ENCODE measurements around the gene CDH13.

CDH13 gene

DNA sequence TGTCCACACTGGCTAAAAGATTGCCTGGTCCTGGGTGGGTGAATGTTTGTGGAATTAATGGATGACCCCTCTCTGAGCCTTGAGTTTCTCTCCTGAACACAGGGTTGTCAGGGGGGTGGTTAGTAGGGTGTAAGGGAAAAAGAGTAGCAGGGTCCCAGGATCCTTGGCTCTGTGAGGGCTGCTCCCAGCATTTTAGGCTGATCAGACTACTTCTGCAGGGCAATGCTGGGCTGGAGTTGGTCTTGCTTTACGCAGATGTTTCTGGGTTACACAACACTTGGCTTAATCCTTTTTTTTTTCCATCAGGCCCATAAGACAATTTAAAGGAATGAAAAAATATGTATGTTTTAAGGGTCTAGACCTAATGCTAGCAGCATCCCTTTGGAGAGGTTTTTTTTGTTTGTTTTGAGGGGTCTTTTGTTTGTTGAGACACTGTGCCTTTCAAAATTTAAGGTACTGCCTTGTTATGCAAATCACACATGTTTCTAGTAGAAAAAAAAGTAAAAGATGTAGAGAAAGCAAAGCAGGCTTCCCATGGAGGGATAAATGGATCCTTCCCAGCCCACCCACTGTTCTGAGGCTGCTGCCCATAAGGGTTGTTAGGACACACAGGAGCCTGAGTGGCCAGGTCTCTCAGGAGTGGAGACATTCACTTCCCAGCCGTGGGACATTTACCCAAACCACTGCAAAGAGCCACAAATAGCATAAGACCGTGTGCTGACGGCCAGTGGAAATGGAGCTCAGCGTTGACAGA is 955.4 kb downstream of the CDH13 start:
- H3K4me3 ChIP-seq (ENCODE audit: low read length): no peak overlapping the region
- no peak for DNase-seq (ENCODE audit: low read depth)
- TF ChIP-seq CTCF (conservative IDR thresholded peaks at IDR 0.05; ENCODE audit: low read length): no peak

GRCh38 chr16:83586036-83586435 is 959.3 kb downstream of the CDH13 start:
- DNase-seq (ENCODE audit: low read depth): no peak
- no peak overlapping the region for H3K4me3 ChIP-seq (ENCODE audit: low read length)
- no peak for TF ChIP-seq CTCF (conservative IDR thresholded peaks at IDR 0.05; ENCODE audit: low read length)

GRCh38 chr16:83586461-83587200 is 959.9 kb downstream of the CDH13 start:
- no peak for DNase-seq (ENCODE audit: low read depth)
- no peak for TF ChIP-seq CTCF (conservative IDR thresholded peaks at IDR 0.05; ENCODE audit: low read length)
- H3K4me3 ChIP-seq (ENCODE audit: low read length): no peak overlapping the region

- TF ChIP-seq CTCF (conservative IDR thresholded peaks at IDR 0.05; ENCODE audit: low read length): no peak
- no peak for DNase-seq (ENCODE audit: low read depth)
Observed at GRCh38 chr16:83587201-83587600, 960.4 kb downstream of the CDH13 start.

DNA sequence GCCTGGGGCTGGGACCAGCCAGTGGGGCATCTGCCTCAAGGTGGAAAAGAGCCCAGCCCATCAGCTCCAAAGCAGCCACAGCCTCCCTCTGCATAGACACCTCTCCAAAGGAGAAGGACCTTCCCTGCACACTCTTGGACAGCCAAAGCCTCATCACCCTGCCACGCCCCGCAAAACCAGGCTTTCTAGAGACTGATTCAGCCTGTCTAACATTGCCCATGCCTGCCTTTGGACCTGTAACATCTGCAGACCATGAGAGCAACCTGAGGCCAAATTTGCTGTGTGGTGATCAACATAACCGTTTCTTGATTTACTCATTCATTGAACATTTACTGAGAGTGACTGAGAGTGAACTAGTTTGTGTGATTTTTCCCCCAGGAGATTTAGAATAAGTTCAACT is 961.3 kb downstream of the CDH13 start:
- H3K4me3 ChIP-seq (ENCODE audit: low read length): no peak overlapping the region
- TF ChIP-seq CTCF (conservative IDR thresholded peaks at IDR 0.05; ENCODE audit: low read length): no peak
- DNase-seq (ENCODE audit: low read depth): no peak

More at GRCh38 chr16:83587201-83587600, 960.4 kb downstream of the CDH13 start:
- no peak overlapping the region for H3K4me3 ChIP-seq (ENCODE audit: low read length)

DNA sequence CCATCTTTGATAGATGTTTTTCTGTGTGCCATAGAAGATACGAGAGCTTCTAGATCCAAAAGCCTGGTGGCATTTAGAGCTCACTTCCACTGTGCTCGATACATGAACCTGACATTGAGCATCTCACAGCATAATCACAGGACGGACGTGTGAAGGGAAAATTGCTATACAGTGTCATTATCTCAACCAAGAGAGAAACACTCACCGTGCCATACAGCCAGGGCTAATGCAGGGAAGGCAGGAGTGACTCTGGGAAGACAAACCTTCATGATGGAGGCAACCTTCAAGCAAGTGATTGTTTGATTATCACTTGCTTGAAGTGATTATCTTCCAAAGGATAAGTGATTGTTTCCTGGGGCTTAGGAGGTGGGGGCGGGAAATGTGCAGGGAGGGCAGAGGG is 962.8 kb downstream of the CDH13 start:
- TF ChIP-seq CTCF (conservative IDR thresholded peaks at IDR 0.05; ENCODE audit: low read length): no peak
- DNase-seq (ENCODE audit: low read depth): no peak
- no peak overlapping the region for H3K4me3 ChIP-seq (ENCODE audit: low read length)

- no peak overlapping the region for H3K4me3 ChIP-seq (ENCODE audit: low read length)
- no peak for TF ChIP-seq CTCF (conservative IDR thresholded peaks at IDR 0.05; ENCODE audit: low read length)
- DNase-seq (ENCODE audit: low read depth): no peak
Observed at GRCh38 chr16:83592778-83593177, 966.0 kb downstream of the CDH13 start.
